WERI-Rb-1 (cell line): Measurements from ENCODE around the gene TEKTIP1.
"Not testable (repeated sequence)": the region's sequence is repeated elsewhere in the genome, so short reads cannot be mapped to it uniquely, and the experiment has no call there.

ENCODE experiments used
- DNase-seq: peaks from one replicate; pipeline ENCODE4 v3.0.0-alpha.2; 2020
- H3K27ac ChIP-seq: fragments of 250-450 bp; sonication (Bioruptor Pico); 2 replicates; pipeline ENCODE4 v1.5.1; 2020; ENCODE audit warnings: mild to moderate bottlenecking, moderate library complexity
- H3K27me3 ChIP-seq: fragments of 250-450 bp; sonication (Bioruptor Pico); 2 replicates; pipeline ENCODE4 v1.5.1; 2021; ENCODE audit warnings: mild to moderate bottlenecking, low read depth, moderate library complexity; ENCODE audit not compliant: insufficient read depth, severe bottlenecking
- H3K36me3 ChIP-seq: fragments of 250-450 bp; sonication (Bioruptor Pico); 2 replicates; pipeline ENCODE4 v1.5.1; 2020; ENCODE audit warnings: mild to moderate bottlenecking, moderate library complexity
- H3K4me3 ChIP-seq: 2 replicates; pipeline ENCODE4 v1.5.1; 2011; ENCODE audit warnings: low read depth, mild to moderate bottlenecking, control low read depth, low read length
- H3K9me3 ChIP-seq: fragments of 250-450 bp; sonication (Bioruptor Pico); 2 replicates; pipeline ENCODE4 v1.5.1; 2021; ENCODE audit warnings: mild to moderate bottlenecking, moderate library complexity; ENCODE audit not compliant: severe bottlenecking
- CTCF ChIP-seq: IDR thresholded peaks from 2 replicates; pipeline ENCODE4 v1.5.1; 2011; ENCODE audit warnings: low read depth, mild to moderate bottlenecking, control low read depth, inconsistent platforms, low read length

Gene TEKTIP1

GRCh38 chr19:3577723-3578344 lies 38.9 kb downstream of the TEKTIP1 start:
- Histone ChIP-seq H3K36me3 (peaks cover 19% of the 10 kb centered on the region), H3K27ac (no peak overlapping the region), H3K9me3 (no peaks in the 10 kb centered on the region), H3K4me3 (no peak overlapping the region), H3K27me3 (no peaks in the 10 kb centered on the region)
- DNase-seq, result no peak
- no peak for TF ChIP-seq CTCF

GRCh38 chr19:3578390-3578789 lies 39.4 kb downstream of the TEKTIP1 start:
- no peak for DNase-seq
- Histone ChIP-seq H3K4me3 (no peak overlapping the region), H3K9me3 (no peaks in the 10 kb centered on the region), H3K27ac (no peak overlapping the region), H3K27me3 (no peaks in the 10 kb centered on the region), H3K36me3 (peaks cover 19% of the 10 kb centered on the region)
- no peak for TF ChIP-seq CTCF

GRCh38 chr19:3580156-3580934 lies 41.4 kb downstream of the TEKTIP1 start:
- no peak for TF ChIP-seq CTCF
- no peak for DNase-seq
- Histone ChIP-seq H3K36me3 (peaks cover 11% of the 10 kb centered on the region), H3K4me3 (no peak overlapping the region), H3K27ac (no peak overlapping the region), H3K27me3 (no peaks in the 10 kb centered on the region), H3K9me3 (no peaks in the 10 kb centered on the region)

- H3K4me3 ChIP-seq, H3K27me3 ChIP-seq, H3K27ac ChIP-seq, H3K9me3 ChIP-seq, H3K36me3 ChIP-seq, DNase-seq: not testable (repeated sequence)
These were observed 42.8 kb downstream of the TEKTIP1 start for GRCh38 chr19:3581792-3582191.

- not testable (repeated sequence) for H3K4me3 ChIP-seq, DNase-seq, H3K9me3 ChIP-seq, H3K27me3 ChIP-seq, H3K36me3 ChIP-seq, H3K27ac ChIP-seq
These were observed 45.2 kb downstream of the TEKTIP1 start for GRCh38 chr19:3584036-3584802.

- no peak for TF ChIP-seq CTCF
- DNase-seq, result peak; percentile 31
- Histone ChIP-seq H3K9me3 (peaks cover 3% of the 10 kb centered on the region), H3K27ac (no peak within 1 kb of the TSS), H3K4me3 (peak within 1 kb of the TSS; percentile 53), H3K27me3 (no peaks in the 10 kb centered on the region), H3K36me3 (no peaks in the 10 kb centered on the region)
These were observed 46.5 kb downstream of the TEKTIP1 start, which contains the start of gene GIPC3 for GRCh38 chr19:3585301-3586126. TSS of gene GIPC3 (plus strand) at chr19:3585478. CDS start at chr19:3585598, 120 bp downstream.
